NCI-H2171 treated with DMSO at 0.1 percent for 48 hours (cell line): ENCODE results near the gene MLNR.

Experiments
- DNase-seq: peaks from one replicate; lab custom pipeline; 2025; lab: John Stamatoyannopoulos, UW

The MLNR gene, protein sequence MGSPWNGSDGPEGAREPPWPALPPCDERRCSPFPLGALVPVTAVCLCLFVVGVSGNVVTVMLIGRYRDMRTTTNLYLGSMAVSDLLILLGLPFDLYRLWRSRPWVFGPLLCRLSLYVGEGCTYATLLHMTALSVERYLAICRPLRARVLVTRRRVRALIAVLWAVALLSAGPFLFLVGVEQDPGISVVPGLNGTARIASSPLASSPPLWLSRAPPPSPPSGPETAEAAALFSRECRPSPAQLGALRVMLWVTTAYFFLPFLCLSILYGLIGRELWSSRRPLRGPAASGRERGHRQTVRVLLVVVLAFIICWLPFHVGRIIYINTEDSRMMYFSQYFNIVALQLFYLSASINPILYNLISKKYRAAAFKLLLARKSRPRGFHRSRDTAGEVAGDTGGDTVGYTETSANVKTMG

GRCh38 chr13:49220036-49220855, at the start of gene MLNR:
Gene MLNR (plus strand): TSS chr13:49220338. CDS start chr13:49220338, 0 bp downstream.
- peak; percentile 44 for DNase-seq

- DNase-seq: no peak
Measured at GRCh38 chr13:49171359-49171758, 48.8 kb upstream of the MLNR start.

GRCh38 chr13:49183672-49184325, 36.3 kb upstream of the MLNR start:
- DNase-seq: no peak

DNA sequence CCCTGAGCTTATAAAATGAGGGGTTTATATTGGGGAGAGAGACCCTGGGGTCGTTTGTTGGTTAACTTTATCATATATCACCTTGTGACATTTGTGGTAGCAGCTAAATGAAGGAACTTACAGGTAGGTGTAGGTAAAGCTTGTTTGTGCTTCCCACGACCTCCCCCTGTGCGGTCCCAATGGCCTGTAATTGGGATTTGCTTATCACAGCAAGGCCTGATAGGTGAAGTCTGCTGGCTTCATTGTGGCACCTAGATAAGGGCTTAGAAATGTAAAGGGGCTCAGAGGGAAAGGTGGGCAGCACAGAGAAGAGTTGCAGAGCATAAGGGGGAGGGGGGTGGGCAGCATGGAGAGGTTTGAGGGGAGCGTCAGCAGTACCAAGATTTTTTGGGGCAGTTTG, 35.5 kb upstream of the MLNR start:
- DNase-seq: no peak

DNA sequence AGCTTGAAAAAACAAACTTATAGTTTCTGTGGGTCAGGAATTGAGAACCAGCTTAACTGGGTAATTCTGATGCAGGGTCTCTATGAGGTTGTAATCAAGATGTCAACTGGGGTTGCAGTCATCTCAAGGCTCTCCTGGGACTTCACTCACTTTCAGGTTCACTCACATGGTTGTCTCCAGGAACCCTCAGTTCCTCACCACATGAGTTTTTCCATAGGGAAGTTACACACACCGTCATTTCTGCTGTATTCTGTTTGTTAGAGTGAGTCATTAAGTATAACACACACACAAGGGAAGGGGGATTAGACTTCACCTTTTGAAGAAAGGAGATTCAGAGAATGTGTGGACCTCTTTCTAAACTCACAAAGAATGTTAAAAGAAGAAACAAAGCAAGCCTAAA, 34.9 kb upstream of the MLNR start:
- DNase-seq: no peak

- DNase-seq: no peak
Measured at GRCh38 chr13:49190901-49191300, 29.2 kb upstream of the MLNR start.

- DNase-seq: no peak
Measured at GRCh38 chr13:49206641-49207040, 13.5 kb upstream of the MLNR start.

DNA sequence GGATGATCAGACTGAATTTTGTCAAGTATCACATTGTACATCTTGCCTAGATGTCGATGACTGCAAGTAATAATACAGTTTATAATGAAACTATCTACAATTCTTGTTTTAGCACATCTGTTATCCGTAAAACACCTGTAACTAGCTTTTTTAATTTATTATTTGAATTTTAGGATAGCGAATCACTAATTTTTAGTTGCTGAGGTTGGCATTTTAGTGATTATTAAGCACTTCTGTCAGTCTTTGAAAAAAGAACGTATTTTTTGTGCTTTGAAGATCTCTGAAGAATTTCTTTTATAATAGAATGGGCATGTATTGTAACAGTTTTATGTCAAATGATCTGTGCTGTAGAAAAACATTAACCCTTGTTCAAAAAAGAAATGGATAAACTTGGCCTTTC, 11.5 kb upstream of the MLNR start:
- no peak for DNase-seq

DNA sequence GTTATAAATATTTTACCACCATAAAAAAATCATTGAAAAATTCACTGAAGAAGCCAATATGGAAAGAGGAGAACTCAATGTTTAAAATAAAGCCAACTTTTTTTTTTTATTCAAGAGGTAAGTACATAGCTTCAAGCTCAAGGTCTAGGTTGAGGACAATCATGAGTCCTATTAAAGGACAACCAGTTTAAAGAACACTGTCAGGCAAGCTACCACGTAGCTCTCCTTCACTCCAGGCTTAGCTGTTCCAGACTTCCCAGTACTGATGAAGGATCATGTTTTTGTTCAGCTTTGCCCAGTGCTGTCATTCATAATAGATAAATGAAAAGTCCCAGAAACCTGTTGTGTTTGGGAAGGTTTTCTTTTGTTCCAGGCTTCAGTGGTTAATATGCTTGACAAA, 10.0 kb upstream of the MLNR start:
- DNase-seq: no peak

DNA sequence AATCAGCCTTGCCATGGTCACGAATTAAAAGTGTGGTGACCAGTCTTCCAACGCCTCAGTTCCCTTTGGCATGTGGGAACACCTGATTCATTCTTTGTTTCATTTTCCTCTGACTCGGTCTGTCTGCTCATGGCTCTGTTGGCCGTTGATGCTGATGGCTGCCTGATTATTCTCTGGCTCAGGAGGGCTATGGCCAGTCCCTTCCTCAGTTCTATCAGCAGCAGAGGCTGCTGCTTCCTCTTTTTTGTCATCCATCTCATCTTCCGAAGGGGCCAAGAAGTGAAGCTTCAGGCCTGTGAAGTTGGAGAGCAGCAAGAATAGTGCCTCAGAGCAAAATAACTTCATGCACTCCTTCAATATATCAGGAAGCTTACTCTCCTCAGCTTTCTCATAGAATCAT, 9.5 kb upstream of the MLNR start:
- DNase-seq: no peak

- no peak for DNase-seq
Measured at GRCh38 chr13:49213539-49213938, 6.6 kb upstream of the MLNR start.

DNA sequence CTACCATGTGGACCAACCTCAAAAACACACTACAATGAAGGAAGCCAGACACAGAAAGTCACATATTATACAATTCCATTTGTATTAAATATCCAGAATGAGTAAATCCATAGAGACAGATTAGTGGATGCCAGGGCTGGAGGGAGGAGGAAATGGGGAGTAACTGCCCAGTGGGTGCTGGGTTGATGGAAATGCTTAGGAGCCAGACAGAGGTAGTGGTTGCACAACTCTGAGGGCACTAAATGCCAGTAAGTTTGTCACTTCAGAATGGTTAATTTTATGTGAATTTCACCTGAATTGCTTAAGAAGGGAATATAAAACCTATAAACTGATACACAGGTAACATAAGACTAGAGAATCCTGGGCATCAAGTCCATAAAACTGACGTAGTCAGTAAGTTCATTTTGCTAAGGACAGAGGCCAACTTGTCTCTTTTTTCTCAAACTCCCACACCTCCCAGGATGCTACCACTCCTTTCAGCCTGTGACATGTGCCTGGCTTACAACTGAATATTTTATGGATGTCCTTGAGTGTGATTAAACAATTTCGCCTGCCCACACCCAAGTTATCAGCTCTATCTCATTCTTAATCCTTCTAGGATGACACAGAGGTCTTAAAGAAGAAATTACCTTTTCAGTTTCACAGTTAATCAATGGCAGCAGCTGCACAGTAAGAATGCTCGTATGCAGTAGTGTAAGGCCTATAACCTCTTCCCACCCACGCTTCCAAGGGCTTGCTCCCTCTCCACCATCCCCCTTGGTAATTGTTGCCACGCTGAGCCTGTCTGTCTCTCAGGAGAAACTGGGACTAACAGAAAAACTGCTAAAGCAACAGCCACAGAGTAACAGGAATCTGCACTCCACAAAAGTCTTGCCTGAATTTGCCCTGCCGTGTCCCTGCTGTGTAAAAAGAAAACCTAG, 5.9 kb upstream of the MLNR start:
- DNase-seq: no peak

DNA sequence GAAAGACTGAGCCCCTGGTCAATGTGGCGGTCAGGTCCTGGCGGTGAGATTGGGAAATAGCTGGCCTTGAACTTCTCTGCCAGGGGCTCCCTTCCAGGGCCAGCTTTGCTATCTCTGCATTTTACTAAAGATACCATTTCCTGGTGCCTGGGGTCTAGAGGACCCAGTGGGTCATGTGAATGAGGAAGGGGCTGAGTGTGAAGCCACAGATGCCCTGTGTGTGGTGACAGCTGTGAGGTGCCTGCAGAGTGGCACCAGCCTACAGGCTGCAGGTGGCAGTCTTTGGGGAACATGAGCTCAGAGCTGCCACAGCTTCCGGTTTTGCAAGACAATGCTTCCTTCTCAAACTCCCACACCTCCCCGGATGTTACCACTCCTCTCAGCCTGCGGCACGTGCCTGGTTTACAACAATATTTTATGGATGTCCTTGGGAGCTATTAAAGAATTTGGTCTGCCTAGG, 5.2 kb upstream of the MLNR start:
- DNase-seq: peak; percentile 32

DNA sequence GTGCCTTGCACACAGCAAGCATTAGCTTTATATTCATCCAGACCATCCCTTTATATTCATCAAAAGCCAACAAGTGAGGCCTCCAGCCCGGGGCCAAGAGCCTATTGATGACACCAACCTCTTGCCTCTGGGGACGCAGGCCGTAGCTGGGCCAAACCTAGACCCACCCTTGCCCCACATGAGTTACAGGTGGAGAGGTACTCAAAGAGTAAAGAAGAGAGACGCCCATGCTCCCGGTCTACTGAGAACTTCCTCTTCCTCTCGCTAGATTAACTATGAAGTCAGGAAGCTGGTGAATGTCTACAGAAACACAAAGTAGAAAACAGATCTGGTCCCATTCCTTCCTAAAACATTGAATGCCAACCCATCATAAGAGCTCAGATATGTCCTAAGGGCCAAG, 3.8 kb upstream of the MLNR start:
- DNase-seq: no peak

- no peak for DNase-seq
Measured at GRCh38 chr13:49217962-49218492, 2.1 kb upstream of the MLNR start.

GRCh38 chr13:49218493-49219051, 1.6 kb upstream of the MLNR start:
- DNase-seq: no peak

GRCh38 chr13:49219647-49220035, 497 bp upstream of the MLNR start:
- DNase-seq: peak; percentile 57

DNA sequence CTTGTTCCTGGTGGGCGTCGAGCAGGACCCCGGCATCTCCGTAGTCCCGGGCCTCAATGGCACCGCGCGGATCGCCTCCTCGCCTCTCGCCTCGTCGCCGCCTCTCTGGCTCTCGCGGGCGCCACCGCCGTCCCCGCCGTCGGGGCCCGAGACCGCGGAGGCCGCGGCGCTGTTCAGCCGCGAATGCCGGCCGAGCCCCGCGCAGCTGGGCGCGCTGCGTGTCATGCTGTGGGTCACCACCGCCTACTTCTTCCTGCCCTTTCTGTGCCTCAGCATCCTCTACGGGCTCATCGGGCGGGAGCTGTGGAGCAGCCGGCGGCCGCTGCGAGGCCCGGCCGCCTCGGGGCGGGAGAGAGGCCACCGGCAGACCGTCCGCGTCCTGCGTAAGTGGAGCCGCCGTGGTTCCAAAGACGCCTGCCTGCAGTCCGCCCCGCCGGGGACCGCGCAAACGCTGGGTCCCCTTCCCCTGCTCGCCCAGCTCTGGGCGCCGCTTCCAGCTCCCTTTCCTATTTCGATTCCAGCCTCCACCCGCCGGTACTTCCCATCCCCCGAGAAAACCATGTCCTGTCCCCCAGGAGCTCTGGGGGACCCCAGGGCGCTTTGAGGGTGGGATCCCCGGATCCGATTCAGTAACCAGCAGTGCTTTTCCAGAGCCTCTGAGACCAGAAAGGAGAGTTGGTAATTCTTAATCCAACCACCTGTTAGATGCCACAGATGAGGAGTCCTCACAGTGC, 885 bp downstream of the MLNR start:
- no peak for DNase-seq

- DNase-seq: no peak
Measured at GRCh38 chr13:49221590-49221965, 1.4 kb downstream of the MLNR start.
